HG03060 (cell line): ENCODE results near the gene ARL6IP1.
"Not testable (repeated sequence)": the region's sequence is repeated elsewhere in the genome, so short reads cannot be mapped to it uniquely, and the experiment has no call there.

Source experiments
- ATAC-seq: cut with Tn5 transposase; IDR thresholded peaks from one replicate; pipeline ENCODE4 v1.9.1; 2021; ENCODE audit warnings: low read depth, moderate number of reproducible peaks; ENCODE audit not compliant: unreplicated experiment

Gene ARL6IP1

DNA sequence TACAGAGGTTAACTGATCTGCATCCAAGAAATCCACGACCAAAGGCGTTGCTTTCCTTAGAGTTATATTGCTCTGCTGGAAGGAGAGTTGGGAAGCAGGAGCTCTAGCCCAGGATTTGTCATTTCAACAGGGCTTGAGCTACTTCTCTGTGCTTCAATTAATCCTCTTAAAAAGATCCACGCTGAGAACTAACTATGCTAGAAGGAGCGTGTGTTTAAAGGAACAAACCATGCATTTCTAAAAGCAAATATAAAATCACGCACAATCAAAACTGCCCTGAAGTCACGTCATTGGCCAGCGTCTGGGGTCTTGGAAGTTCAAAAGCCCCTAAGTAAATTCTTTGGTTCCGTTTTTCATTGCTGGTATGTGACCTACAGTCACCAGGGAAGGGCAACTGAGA, 1.1 kb downstream of the ARL6IP1 start:
- ATAC-seq = no peak

- ATAC-seq = no peak
Observed at GRCh38 chr16:18799500-18799899, 1.8 kb downstream of the ARL6IP1 start.

- ATAC-seq = no peak
Observed at GRCh38 chr16:18797746-18798145, 3.6 kb downstream of the ARL6IP1 start.

- ATAC-seq = no peak
Observed at GRCh38 chr16:18796377-18796776, 5.0 kb downstream of the ARL6IP1 start.

DNA sequence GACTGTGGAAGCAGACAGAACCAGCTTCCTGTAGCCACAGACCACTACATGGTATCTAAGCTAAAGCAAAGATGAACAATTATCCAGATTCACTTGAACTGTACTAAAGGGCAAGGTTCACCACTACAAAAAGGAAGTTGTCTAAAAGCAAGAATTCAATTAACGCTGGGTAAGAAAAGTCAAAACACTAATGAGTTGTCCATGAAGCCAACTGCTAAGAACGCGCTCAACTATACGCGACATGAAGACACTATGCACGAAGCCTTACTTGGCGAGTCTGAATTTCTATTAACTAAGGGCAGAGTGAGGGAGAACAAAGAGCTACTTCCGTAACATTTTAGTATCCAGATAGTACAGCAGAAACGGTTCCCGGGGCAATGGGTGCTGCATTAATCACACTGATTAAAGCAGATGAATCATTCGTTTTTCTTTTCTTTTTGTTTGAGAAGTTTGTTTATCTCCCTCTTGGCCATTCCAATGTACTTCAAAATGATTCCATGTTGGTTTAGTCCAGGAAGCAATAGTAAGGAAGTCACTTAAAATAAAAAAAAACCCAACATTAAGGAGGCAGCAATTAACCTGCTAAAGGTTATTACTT, 8.4 kb downstream of the ARL6IP1 start:
- ATAC-seq = no peak

GRCh38 chr16:18789850-18790706, 11.3 kb downstream of the ARL6IP1 start, which contains the start of gene RPS15A:
Gene RPS15A, minus strand, starts transcription at chr16:18790334. Its CDS starts 1,221 bp downstream, at chr16:18789113.
- ATAC-seq = peak; percentile 81

GRCh38 chr16:18789515-18789849, 11.9 kb downstream of the ARL6IP1 start:
- no peak for ATAC-seq

GRCh38 chr16:18788828-18789514, 12.4 kb downstream of the ARL6IP1 start:
- no peak for ATAC-seq

DNA sequence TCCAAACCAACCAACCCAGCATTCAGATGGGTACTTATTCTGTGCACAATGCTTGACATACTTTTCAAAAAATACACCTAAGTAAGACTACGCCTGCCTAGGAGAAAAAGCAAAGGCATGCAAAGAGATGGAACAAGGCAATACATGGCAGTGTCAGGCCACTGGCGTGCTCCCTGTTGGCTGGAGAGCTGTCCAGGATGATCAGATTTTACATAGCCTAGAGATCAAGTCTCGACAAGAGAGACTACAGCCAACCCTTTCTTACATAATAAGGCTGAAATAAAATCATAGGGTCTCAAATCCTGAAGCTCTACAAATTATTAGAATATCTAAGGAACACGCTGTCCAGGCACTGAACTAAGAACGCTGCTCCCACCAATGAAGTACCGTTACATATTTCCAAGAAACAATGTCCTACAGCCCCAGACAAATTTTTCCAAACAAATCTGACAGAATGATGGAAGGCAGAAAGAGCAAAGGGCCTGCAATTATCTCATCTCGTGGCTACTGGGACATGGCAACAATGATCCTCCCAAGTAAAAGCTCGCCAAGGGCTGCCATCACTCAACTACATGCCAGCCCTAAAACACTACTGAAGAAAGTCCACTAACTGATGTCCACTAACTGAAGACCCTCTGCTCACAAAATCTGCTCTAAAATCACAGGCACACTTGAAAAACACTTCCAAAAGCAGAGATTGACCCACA, 16.3 kb downstream of the ARL6IP1 start:
- ATAC-seq = no peak

- no peak for ATAC-seq
Observed at GRCh38 chr16:18783430-18784341, 17.7 kb downstream of the ARL6IP1 start.

DNA sequence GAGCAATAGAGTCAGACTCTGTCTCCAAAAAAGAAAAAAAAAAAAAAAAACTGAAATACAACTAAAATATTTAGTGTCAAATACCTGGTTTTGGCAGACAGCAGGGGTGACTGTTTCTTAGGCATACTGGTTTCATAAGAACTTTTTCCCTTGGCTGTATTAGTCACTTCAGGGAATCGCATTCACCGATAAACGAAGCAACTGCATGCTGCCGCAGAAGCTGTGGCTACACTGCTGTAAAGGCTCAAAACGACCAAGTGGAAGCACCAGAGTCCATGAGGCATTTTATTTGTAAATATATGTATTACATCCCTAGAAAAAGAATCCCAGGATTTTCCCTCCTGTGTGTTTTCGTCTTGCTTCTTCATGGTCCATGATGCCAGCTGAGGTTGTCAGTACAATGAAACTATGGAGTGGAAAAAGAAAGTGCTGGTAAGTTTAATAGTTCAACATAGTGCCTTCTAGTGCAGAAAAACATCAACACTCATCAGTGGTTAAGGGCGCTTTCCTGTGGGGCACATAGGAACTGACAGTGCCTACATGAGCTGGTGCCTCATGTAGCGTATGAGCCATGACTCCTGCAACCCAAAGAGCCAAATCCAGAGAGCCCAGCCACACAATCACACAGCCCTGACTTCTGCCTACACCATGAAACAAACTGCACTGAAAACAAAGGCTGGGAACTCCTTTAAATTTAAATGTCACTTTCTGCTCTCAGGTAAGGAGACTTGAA, 18.5 kb downstream of the ARL6IP1 start:
- ATAC-seq = no peak

DNA sequence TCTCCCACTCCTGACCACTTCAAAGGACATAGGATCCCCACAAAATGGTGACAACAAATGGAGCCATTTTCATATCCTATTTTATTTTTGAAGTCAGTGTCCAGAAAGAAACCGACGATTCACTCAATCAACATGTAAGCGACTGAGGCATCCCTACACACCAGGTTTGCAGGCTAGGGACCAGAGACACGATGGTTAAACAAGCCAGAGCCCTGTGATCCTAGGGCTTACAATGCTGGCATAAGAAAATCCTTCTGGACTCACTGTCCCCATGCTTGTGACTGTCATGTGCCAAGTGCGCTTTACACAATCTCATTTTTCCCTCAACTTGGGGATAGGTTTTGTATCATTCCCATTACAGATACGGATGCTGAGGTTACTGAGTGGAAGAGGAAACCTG, 20.1 kb downstream of the ARL6IP1 start:
- not testable (repeated sequence) for ATAC-seq

GRCh38 chr16:18780460-18781026, 20.8 kb downstream of the ARL6IP1 start:
- not testable (repeated sequence) for ATAC-seq

DNA sequence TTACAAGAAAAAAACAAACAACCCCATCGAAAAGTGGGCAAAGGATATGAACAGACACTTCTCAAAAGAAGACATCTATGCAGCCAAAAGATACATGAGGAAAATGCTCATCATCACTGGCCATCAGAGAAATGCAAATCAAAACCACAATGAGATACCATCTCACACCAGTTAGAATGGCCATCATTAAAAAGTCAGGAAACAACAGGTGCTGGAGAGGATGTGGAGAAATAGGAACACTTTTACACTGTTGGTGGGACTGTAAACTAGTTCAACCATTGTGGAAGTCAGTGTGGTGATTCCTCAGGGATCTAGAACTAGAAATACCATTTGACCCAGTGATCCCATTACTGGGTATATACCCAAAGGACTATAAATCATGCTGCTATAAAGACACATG, 23.7 kb downstream of the ARL6IP1 start:
- ATAC-seq = not testable (repeated sequence)

DNA sequence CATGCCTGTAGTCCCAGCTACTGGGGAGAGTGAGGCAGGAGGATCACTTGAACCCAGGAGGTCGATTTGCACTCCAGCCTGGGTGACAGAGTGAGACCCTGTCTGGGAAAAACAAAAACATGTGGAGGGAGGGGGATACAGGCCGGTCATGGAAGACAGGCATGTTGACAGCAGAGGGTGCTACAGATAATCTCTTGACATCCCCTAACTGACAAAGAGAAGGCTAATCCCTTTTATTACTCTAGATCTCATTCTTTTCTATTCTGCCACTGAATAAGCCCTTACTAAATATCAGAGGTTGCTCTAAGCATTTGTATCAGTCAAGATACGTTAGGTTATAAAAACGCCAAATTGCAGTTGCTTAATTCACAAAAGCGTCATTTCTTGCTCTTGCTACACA, 25.0 kb downstream of the ARL6IP1 start:
- not testable (repeated sequence) for ATAC-seq

- not testable (repeated sequence) for ATAC-seq
Observed at GRCh38 chr16:18774651-18775050, 26.7 kb downstream of the ARL6IP1 start.

DNA sequence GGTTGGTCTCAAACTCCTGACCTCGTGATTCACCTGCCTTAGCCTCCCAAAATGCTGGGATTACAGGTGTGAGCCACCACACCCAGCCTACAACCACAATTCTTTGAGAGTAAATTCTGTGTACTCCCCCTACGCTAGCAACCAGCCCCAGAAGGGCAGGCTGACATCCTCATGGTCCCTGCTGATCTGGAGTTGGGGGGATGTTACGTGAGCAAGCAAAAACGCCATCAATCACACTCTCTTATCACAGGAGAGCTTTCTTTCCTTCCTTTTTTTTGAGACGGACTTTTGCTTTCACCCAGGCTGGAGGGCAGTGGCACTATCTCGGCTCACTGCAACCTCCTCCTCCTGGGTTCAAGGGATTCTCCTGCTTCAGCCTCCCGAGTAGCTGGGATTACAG, 29.2 kb downstream of the ARL6IP1 start:
- not testable (repeated sequence) for ATAC-seq

GRCh38 chr16:18770336-18770962, 30.9 kb downstream of the ARL6IP1 start:
- ATAC-seq = not testable (repeated sequence)
